Measurements from ENCODE around the gene PLA2G2A. TPM values are rescaled to one million over a fixed set of nuclear protein-coding genes. Genes with fewer than 3 reads are reported as not detected.
"Not testable (repeated sequence)": the region's sequence is repeated elsewhere in the genome, so short reads cannot be mapped to it uniquely, and the experiment has no call there.

The PLA2G2A gene
- total RNA-seq, 2 donors from 2014 or later: 185 to 1,320 TPM

DNA sequence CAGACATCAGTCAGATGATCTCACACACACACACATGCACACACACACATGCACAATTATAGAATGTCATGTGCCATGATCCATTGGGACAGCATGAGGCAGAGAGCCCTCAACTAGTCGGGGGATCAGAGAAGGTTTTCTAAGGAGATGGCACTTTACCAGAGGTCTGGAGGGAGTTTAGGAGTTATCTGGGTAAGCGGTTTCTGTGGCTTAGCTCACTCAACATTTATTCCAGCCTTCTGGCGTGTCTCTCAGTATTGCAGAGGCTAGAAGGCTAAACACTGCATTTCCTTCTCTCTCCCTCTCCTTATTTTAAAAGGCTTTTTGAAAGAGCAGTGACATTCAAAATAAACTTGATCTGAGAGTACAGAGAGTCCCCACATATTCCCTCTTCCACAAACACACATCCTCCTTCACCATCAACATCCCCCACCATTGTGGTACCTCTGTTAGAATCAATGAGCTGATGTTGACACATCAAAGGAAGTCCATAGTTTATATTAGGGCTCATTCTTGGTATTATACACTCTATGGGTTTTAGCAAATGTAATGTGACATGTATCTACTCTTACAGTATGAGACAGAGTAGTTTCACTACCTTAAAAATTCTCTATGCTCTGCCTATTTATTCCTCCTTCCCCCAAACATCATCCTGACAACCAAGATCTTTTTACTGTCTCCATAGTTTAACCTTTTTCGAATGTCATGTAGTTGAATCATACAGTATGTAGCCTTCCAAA, 9.0 kb upstream of the PLA2G2A start:
- no peak for DNase-seq (ENCODE audit: low spot score)
- Histone ChIP-seq H3K27ac (no peak overlapping the region), H3K4me1 (peaks cover 0 to 12% of the 10 kb centered on the region in 2 donors), H3K36me3 (no peaks in the 10 kb centered on the region), H3K27me3 (no peaks in the 10 kb centered on the region), H3K9me3 (no peaks in the 10 kb centered on the region), H3K4me3 (no peak overlapping the region)
- TF ChIP-seq, protein P1, sequence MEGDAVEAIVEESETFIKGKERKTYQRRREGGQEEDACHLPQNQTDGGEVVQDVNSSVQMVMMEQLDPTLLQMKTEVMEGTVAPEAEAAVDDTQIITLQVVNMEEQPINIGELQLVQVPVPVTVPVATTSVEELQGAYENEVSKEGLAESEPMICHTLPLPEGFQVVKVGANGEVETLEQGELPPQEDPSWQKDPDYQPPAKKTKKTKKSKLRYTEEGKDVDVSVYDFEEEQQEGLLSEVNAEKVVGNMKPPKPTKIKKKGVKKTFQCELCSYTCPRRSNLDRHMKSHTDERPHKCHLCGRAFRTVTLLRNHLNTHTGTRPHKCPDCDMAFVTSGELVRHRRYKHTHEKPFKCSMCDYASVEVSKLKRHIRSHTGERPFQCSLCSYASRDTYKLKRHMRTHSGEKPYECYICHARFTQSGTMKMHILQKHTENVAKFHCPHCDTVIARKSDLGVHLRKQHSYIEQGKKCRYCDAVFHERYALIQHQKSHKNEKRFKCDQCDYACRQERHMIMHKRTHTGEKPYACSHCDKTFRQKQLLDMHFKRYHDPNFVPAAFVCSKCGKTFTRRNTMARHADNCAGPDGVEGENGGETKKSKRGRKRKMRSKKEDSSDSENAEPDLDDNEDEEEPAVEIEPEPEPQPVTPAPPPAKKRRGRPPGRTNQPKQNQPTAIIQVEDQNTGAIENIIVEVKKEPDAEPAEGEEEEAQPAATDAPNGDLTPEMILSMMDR (IDR thresholded peaks at IDR 0.05): no peak

GRCh38 chr1:19987719-19988118, 8.3 kb upstream of the PLA2G2A start:
- no peak overlapping the region for H3K27ac ChIP-seq
- no peak overlapping the region for H3K4me3 ChIP-seq
- TF ChIP-seq, protein P1 (IDR thresholded peaks at IDR 0.05): no peak
- H3K36me3 ChIP-seq: no peaks in the 10 kb centered on the region
- H3K27me3 ChIP-seq: no peaks in the 10 kb centered on the region
- peaks cover 0 to 12% of the 10 kb centered on the region in 2 donors for H3K4me1 ChIP-seq
- no peaks in the 10 kb centered on the region for H3K9me3 ChIP-seq
- no peak for DNase-seq (ENCODE audit: low spot score)

- not testable (repeated sequence) for DNase-seq (ENCODE audit: low spot score); H3K4me3 ChIP-seq; H3K9me3 ChIP-seq; H3K27ac ChIP-seq; H3K27me3 ChIP-seq; H3K36me3 ChIP-seq
- H3K4me1 ChIP-seq: peaks cover 0 to 37% of the 10 kb centered on the region in 2 donors
Observed at GRCh38 chr1:19984409-19985016, 5.1 kb upstream of the PLA2G2A start.

- Histone ChIP-seq H3K4me3 (no peak overlapping the region), H3K27ac (peak overlapping the region; percentile 48 to 59), H3K4me1 (peaks cover 0 to 26% of the 10 kb centered on the region in 2 donors), H3K9me3 (no peaks in the 10 kb centered on the region), H3K36me3 (no peaks in the 10 kb centered on the region), H3K27me3 (no peaks in the 10 kb centered on the region)
- TF ChIP-seq, protein P1 (IDR thresholded peaks at IDR 0.05): no peak
- no peak for DNase-seq (ENCODE audit: low spot score)
Observed at GRCh38 chr1:19981507-19982312, 2.3 kb upstream of the PLA2G2A start.

GRCh38 chr1:19981170-19981506, 1.7 kb upstream of the PLA2G2A start:
- Histone ChIP-seq H3K27me3 (no peaks in the 10 kb centered on the region), H3K9me3 (no peaks in the 10 kb centered on the region), H3K4me1 (peaks cover 0 to 31% of the 10 kb centered on the region in 2 donors), H3K4me3 (no peak overlapping the region), H3K27ac (peak overlapping the region; percentile 48 to 59), H3K36me3 (no peaks in the 10 kb centered on the region)
- TF ChIP-seq, protein P1 (IDR thresholded peaks at IDR 0.05): no peak
- DNase-seq (ENCODE audit: low spot score): no peak

- no peaks in the 10 kb centered on the region for H3K36me3 ChIP-seq
- no peaks in the 10 kb centered on the region for H3K27me3 ChIP-seq
- no peak for DNase-seq (ENCODE audit: low spot score)
- no peak overlapping the region for H3K4me3 ChIP-seq
- peaks cover 0 to 40% of the 10 kb centered on the region in 2 donors for H3K4me1 ChIP-seq
- peak overlapping the region in 1 of 2 donors; percentile 59 for H3K27ac ChIP-seq
- no peaks in the 10 kb centered on the region for H3K9me3 ChIP-seq
- TF ChIP-seq, protein P1 (IDR thresholded peaks at IDR 0.05): no peak
Observed at GRCh38 chr1:19980314-19980713, 896 bp upstream of the PLA2G2A start.
